HS-27A (cell line): ENCODE results near the gene ABCD3.

ENCODE experiments used
- DNase-seq: peaks from one replicate; pipeline ENCODE4 v3.0.0-alpha.2; 2012; ENCODE audit warnings: low read depth, missing footprints

The ABCD3 gene

GRCh38 chr1:94527447-94528031 lies 109.3 kb downstream of the ABCD3 start:
- DNase-seq: no peak

- no peak for DNase-seq
Observed at GRCh38 chr1:94528299-94528698, 110.1 kb downstream of the ABCD3 start.

GRCh38 chr1:94528826-94529225 lies 110.6 kb downstream of the ABCD3 start:
- no peak for DNase-seq

GRCh38 chr1:94529416-94529815 lies 111.2 kb downstream of the ABCD3 start:
- no peak for DNase-seq

- no peak for DNase-seq
Observed at GRCh38 chr1:94530373-94530878, 112.2 kb downstream of the ABCD3 start.

GRCh38 chr1:94531664-94532063 lies 113.5 kb downstream of the ABCD3 start:
- DNase-seq: no peak

GRCh38 chr1:94532077-94532476 lies 113.9 kb downstream of the ABCD3 start:
- DNase-seq: no peak

- DNase-seq: no peak
Observed at GRCh38 chr1:94535095-94535494, 116.9 kb downstream of the ABCD3 start.

- no peak for DNase-seq
Observed at GRCh38 chr1:94535879-94536278, 117.7 kb downstream of the ABCD3 start.

GRCh38 chr1:94537254-94537653 lies 119.1 kb downstream of the ABCD3 start:
- no peak for DNase-seq

GRCh38 chr1:94538243-94538827 lies 120.1 kb downstream of the ABCD3 start:
- DNase-seq: no peak

- no peak for DNase-seq
Observed at GRCh38 chr1:94539496-94539895, 121.3 kb downstream of the ABCD3 start.

- no peak for DNase-seq
Observed at GRCh38 chr1:94540440-94541245, 122.5 kb downstream of the ABCD3 start.

GRCh38 chr1:94541246-94542087 lies 123.3 kb downstream of the ABCD3 start, which contains the start of gene F3:
Gene F3 (minus strand): TSS chr1:94541759. CDS start chr1:94541636, 123 bp downstream.
- peak; percentile 79 for DNase-seq

- DNase-seq: no peak
Observed at GRCh38 chr1:94542088-94542870, 124.1 kb downstream of the ABCD3 start.

- no peak for DNase-seq
Observed at GRCh38 chr1:94543001-94543400, 124.8 kb downstream of the ABCD3 start.

- no peak for DNase-seq
Observed at GRCh38 chr1:94543893-94544635, 125.9 kb downstream of the ABCD3 start.

GRCh38 chr1:94544706-94545490 lies 126.7 kb downstream of the ABCD3 start:
- no peak for DNase-seq

- no peak for DNase-seq
Observed at GRCh38 chr1:94549706-94550105, 131.5 kb downstream of the ABCD3 start.

GRCh38 chr1:94550396-94550795 lies 132.2 kb downstream of the ABCD3 start:
- DNase-seq: no peak
